Liver (tissue), 9 donors: ENCODE data around the gene ACKR2. TPM values are rescaled to one million over a fixed set of nuclear protein-coding genes. Genes with fewer than 3 reads are reported as not detected.

ENCODE experiments used
- DNase-seq: peaks from one replicate; pipeline ENCODE4 v3.0.0-alpha.2; 2017; ENCODE audit warnings: low spot score
- H3K27ac ChIP-seq, 2 donors: one replicate each; pipeline ENCODE4 v1.7.0; 2013; ENCODE audit warnings: inconsistent platforms in 2 of 2, low read length in 2 of 2, control low read depth in 1 of 2, low read depth in 1 of 2, mild to moderate bottlenecking in 1 of 2
- H3K27me3 ChIP-seq, 4 donors: one replicate each; pipeline versions ENCODE4 v1.6.1 to v1.7.0; 2013; ENCODE audit warnings: low read length in 3 of 4, inconsistent platforms in 1 of 4, mild to moderate bottlenecking in 1 of 4, moderate library complexity in 1 of 4; ENCODE audit not compliant: control insufficient read depth in 4 of 4, insufficient read depth in 4 of 4
- H3K36me3 ChIP-seq, 4 donors: one replicate each; pipeline versions ENCODE4 v1.6.1 to v1.7.0; 2013; ENCODE audit warnings: low read length in 3 of 4, mild to moderate bottlenecking in 3 of 4, low read depth in 1 of 4, moderate library complexity in 1 of 4; ENCODE audit not compliant: control insufficient read depth in 4 of 4, insufficient read depth in 3 of 4
- H3K4me1 ChIP-seq, 4 donors: one replicate each; pipeline versions ENCODE4 v1.6.1 to v1.7.0; 2013; ENCODE audit warnings: low read length in 3 of 4, mild to moderate bottlenecking in 3 of 4, moderate library complexity in 1 of 4; ENCODE audit not compliant: control insufficient read depth in 4 of 4, insufficient read depth in 4 of 4
- H3K4me3 ChIP-seq, 3 donors: one replicate each; pipeline versions ENCODE4 v1.6.1 to v1.7.0; 2013; ENCODE audit warnings: low read length in 3 of 3, control low read depth in 1 of 3, low read depth in 1 of 3, mild to moderate bottlenecking in 1 of 3
- H3K9ac ChIP-seq, 2 donors: one replicate each; pipeline ENCODE4 v1.7.0; 2013; ENCODE audit warnings: low read length in 2 of 2, mild to moderate bottlenecking in 2 of 2, moderate library complexity in 2 of 2, control low read depth in 1 of 2, low read depth in 1 of 2
- H3K9me3 ChIP-seq, 4 donors: one replicate each; pipeline versions ENCODE4 v1.6.1 to v1.7.0; 2013; ENCODE audit warnings: low read length in 3 of 4; ENCODE audit not compliant: control insufficient read depth in 4 of 4
- EGR1 ChIP-seq, 2 donors: IDR thresholded peaks; 2 replicates each; pipeline ENCODE4 v1.6.1; 2016 to 2018; ENCODE audit warnings: antibody characterized with exemption in 2 of 2, low read depth in 2 of 2
- FOXA2 ChIP-seq: IDR thresholded peaks from 2 replicates; pipeline ENCODE4 v1.6.1; 2016; ENCODE audit warnings: antibody characterized with exemption
- GABPA ChIP-seq, 2 donors: IDR thresholded peaks in 1 of 2; conservative IDR thresholded peaks in 1 of 2; 2 replicates each; pipeline ENCODE4 v1.6.1; 2016; ENCODE audit warnings: antibody characterized with exemption in 2 of 2, mild to moderate bottlenecking in 1 of 2, moderate library complexity in 1 of 2
- HNF4A ChIP-seq, 2 donors: conservative IDR thresholded peaks; 2 replicates each; pipeline ENCODE4 v1.6.1; 2016; ENCODE audit warnings: antibody characterized with exemption in 2 of 2, mild to moderate bottlenecking in 2 of 2
- HNF4G ChIP-seq: IDR thresholded peaks from 2 replicates; pipeline ENCODE4 v1.6.1; 2016; ENCODE audit warnings: antibody characterized with exemption
- JUND ChIP-seq, 2 donors: IDR thresholded peaks; 2 replicates each; pipeline ENCODE4 v1.6.1; 2016; ENCODE audit warnings: antibody characterized with exemption in 2 of 2
- NR2F2 ChIP-seq: IDR thresholded peaks from 2 replicates; pipeline ENCODE4 v1.6.1; 2016; ENCODE audit warnings: antibody characterized with exemption
- RAD21 ChIP-seq, 2 donors: IDR thresholded peaks; 2 replicates each; pipeline ENCODE4 v1.6.1; 2016; ENCODE audit warnings: antibody characterized with exemption in 2 of 2, mild to moderate bottlenecking in 2 of 2
- RXRA ChIP-seq, 2 donors: IDR thresholded peaks; 2 replicates each; pipeline ENCODE4 v1.6.1; 2017 to 2018; ENCODE audit warnings: antibody characterized with exemption in 2 of 2, mild to moderate bottlenecking in 1 of 2
- SP1 ChIP-seq: IDR thresholded peaks from 2 replicates; pipeline ENCODE4 v1.6.1; 2018; ENCODE audit warnings: antibody characterized with exemption, mild to moderate bottlenecking
- WGBS: extraction: QIAGEN DNeasy Blood & Tissue Kit; methylation state at CpG from one replicate; pipeline ENCODE4 v1.1.7; 2013; 5-methylcytosine and 5-hydroxymethylcytosine counted together
- polyA plus RNA-seq, 2 donors: library from polyadenylated mRNA; stranded (reverse) in 1 of 2; unstranded in 1 of 2; fragments of 200-250 nt in 1 of 2; fragments of >200 nt in 1 of 2; fragmentation: Nextera tagmentation in 1 of 2; extraction: Ambion mirVana in 1 of 2; gene quantifications; one replicate each; pipeline versions ENCODE4 v1.2.1 to v1.2.3, GENCODE V29; 2013 to 2015
- total RNA-seq, 2 donors: library from RNA; depleted of rRNA; stranded (reverse); fragments of >200 nt; gene quantifications; one replicate each; pipeline ENCODE4 v1.2.3, GENCODE V29; 2014
- TF ChIP-seq, protein P1 (sequence below): IDR thresholded peaks from 2 replicates; pipeline ENCODE4 v1.6.1; 2016; ENCODE audit warnings: antibody characterized with exemption
- TF ChIP-seq, protein P2 (sequence below): IDR thresholded peaks from 2 replicates; pipeline ENCODE4 v1.6.1; 2016; ENCODE audit warnings: antibody characterized with exemption
- TF ChIP-seq, protein P3 (sequence below): IDR thresholded peaks from 2 replicates; pipeline ENCODE4 v1.6.1; 2016; ENCODE audit warnings: antibody characterized with exemption, mild to moderate bottlenecking
- TF ChIP-seq, protein P4 (sequence below): IDR thresholded peaks from 2 replicates; pipeline ENCODE4 v1.6.1; 2016; ENCODE audit warnings: antibody characterized with exemption
- TF ChIP-seq, protein P5 (sequence below): fragments of 150-350 bp; IDR thresholded peaks from 2 replicates; pipeline ENCODE4 v1.5.1; 2017; ENCODE audit warnings: improper control_type of control experiment, low read depth, low read length; ENCODE audit not compliant: missing input control
- donor health status: healthy.
- donor health status: healthy.
- donor health status: healthy.
- donor health status: healthy.
- donor health status: healthy.

Gene ACKR2
- total and polyA plus RNA-seq, 4 donors, result 7.3 to 19.3 (median 10.8) TPM

DNA sequence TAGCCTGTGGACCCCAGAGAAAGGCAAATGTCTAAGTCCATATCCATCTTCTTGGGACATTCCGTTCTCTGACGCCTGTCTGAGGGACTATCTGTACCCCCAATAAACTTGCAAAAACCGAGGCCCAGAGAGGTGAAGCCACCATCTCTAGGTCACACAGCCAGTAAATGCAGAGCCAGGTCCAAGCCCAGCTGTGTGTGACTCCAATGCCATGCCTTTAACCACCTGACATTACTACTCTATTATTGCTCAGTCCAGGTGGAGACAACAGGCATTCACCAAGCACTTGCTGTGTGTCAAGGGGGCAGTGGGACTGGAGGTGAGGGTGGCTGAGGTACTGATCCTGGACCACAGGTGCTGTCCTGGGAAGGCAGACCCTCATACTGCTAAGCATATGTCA lies 41.0 kb downstream of the ACKR2 start (continued):
- TF ChIP-seq, protein P1, sequence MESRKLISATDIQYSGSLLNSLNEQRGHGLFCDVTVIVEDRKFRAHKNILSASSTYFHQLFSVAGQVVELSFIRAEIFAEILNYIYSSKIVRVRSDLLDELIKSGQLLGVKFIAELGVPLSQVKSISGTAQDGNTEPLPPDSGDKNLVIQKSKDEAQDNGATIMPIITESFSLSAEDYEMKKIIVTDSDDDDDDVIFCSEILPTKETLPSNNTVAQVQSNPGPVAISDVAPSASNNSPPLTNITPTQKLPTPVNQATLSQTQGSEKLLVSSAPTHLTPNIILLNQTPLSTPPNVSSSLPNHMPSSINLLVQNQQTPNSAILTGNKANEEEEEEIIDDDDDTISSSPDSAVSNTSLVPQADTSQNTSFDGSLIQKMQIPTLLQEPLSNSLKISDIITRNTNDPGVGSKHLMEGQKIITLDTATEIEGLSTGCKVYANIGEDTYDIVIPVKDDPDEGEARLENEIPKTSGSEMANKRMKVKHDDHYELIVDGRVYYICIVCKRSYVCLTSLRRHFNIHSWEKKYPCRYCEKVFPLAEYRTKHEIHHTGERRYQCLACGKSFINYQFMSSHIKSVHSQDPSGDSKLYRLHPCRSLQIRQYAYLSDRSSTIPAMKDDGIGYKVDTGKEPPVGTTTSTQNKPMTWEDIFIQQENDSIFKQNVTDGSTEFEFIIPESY, result no peak
- no peak for TF ChIP-seq EGR1 (IDR thresholded peaks at IDR 0.05; ENCODE audit: low read depth in 2 of 2)

DNA sequence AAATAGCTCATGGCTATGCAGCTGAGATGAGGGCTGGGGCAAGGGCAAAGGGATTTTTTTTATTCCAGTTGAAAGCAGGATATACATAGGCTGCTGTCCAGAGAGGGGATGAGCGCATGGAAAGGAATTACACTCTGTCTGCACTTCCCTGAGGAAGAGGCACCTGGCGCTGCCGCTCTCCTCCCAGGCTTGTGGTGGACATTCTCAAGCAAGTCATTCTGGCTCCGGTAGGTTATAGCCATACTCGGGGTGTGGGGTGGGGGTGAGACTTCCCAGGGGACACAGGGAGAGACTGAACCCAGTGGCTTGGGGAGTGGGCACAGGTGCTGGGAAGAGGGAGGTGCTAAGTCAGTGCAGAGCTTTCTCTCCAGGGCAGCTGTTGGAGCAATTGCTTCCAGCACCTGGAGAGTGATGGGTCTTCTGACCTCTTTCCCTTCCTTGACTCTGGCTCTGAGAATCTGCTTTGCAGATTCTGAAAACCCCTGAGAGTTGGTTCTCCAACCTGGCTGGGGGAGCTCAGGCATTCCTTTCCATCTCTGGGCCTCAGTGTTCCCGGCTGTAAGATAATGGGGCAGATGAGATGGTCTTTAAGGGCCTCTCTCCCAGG lies 42.1 kb downstream of the ACKR2 start:
- Histone ChIP-seq H3K27ac (peak overlapping the region; percentile 8 to 89), H3K4me1 (peaks cover 24 to 56% (median 53%) of the 10 kb centered on the region in 4 donors), H3K27me3 (no peaks in the 10 kb centered on the region), H3K4me3 (no peak overlapping the region), H3K9me3 (no peaks in the 10 kb centered on the region), H3K9ac (no peak overlapping the region), H3K36me3 (no peaks in the 10 kb centered on the region)
- peak; percentile 44 for DNase-seq
- 87% methylated on average over 6 of the region's 6 CpGs for WGBS
- TF ChIP-seq EGR1 (IDR thresholded peaks at IDR 0.05; ENCODE audit: low read depth in 2 of 2), result no peak

DNA sequence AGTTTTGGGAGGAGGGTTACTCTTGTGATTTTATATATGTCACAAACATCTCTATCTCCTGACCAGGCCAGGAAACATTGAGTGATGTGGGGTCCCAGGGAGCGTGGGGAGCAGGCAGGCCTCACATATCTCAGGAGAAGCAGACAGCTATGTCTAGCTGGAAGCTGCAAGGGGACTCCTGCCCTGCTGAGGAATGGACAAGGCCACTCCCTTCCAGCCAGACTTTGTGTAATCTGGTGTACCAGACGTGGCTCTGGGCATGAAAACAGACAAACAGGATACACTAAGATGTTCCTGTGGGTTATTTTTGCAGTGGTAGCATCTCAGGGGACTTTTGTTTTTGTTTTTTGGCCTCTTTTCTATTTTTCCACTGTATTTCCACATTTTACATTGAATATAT lies 43.2 kb downstream of the ACKR2 start:
- peak; percentile 81 for DNase-seq
- Histone ChIP-seq H3K9me3 (no peaks in the 10 kb centered on the region), H3K36me3 (no peaks in the 10 kb centered on the region), H3K27me3 (no peaks in the 10 kb centered on the region), H3K27ac (peak overlapping the region; percentile 61 to 89), H3K4me3 (no peak overlapping the region), H3K9ac (peak overlapping the region in 1 of 2 donors; percentile 77), H3K4me1 (peaks cover 17 to 55% (median 52%) of the 10 kb centered on the region in 4 donors)
- 36% methylated on average over 2 of the region's 2 CpGs for whole genome bisulfite sequencing
- no peak for TF ChIP-seq RAD21 (IDR thresholded peaks at IDR 0.05)
- TF ChIP-seq HNF4A (conservative IDR thresholded peaks at IDR 0.05), result peak; percentile 47 to 71
- TF ChIP-seq NR2F2, result peak; percentile 73
- no peak for TF ChIP-seq HNF4G
- TF ChIP-seq, protein P2, sequence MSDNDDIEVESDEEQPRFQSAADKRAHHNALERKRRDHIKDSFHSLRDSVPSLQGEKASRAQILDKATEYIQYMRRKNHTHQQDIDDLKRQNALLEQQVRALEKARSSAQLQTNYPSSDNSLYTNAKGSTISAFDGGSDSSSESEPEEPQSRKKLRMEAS, result no peak
- TF ChIP-seq SP1, result no peak
- TF ChIP-seq GABPA (IDR thresholded peaks at IDR 0.05 in 1 of 2, conservative IDR thresholded peaks at IDR 0.05 in 1 of 2), result no peak
- peak in 1 of 2 donors; percentile 49 for TF ChIP-seq JUND (IDR thresholded peaks at IDR 0.05)
- TF ChIP-seq, protein P1, result no peak
- TF ChIP-seq, protein P3, sequence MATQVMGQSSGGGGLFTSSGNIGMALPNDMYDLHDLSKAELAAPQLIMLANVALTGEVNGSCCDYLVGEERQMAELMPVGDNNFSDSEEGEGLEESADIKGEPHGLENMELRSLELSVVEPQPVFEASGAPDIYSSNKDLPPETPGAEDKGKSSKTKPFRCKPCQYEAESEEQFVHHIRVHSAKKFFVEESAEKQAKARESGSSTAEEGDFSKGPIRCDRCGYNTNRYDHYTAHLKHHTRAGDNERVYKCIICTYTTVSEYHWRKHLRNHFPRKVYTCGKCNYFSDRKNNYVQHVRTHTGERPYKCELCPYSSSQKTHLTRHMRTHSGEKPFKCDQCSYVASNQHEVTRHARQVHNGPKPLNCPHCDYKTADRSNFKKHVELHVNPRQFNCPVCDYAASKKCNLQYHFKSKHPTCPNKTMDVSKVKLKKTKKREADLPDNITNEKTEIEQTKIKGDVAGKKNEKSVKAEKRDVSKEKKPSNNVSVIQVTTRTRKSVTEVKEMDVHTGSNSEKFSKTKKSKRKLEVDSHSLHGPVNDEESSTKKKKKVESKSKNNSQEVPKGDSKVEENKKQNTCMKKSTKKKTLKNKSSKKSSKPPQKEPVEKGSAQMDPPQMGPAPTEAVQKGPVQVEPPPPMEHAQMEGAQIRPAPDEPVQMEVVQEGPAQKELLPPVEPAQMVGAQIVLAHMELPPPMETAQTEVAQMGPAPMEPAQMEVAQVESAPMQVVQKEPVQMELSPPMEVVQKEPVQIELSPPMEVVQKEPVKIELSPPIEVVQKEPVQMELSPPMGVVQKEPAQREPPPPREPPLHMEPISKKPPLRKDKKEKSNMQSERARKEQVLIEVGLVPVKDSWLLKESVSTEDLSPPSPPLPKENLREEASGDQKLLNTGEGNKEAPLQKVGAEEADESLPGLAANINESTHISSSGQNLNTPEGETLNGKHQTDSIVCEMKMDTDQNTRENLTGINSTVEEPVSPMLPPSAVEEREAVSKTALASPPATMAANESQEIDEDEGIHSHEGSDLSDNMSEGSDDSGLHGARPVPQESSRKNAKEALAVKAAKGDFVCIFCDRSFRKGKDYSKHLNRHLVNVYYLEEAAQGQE, result peak; percentile 21
- TF ChIP-seq, protein P4, sequence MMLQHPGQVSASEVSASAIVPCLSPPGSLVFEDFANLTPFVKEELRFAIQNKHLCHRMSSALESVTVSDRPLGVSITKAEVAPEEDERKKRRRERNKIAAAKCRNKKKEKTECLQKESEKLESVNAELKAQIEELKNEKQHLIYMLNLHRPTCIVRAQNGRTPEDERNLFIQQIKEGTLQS, result no peak
- TF ChIP-seq, protein P5, sequence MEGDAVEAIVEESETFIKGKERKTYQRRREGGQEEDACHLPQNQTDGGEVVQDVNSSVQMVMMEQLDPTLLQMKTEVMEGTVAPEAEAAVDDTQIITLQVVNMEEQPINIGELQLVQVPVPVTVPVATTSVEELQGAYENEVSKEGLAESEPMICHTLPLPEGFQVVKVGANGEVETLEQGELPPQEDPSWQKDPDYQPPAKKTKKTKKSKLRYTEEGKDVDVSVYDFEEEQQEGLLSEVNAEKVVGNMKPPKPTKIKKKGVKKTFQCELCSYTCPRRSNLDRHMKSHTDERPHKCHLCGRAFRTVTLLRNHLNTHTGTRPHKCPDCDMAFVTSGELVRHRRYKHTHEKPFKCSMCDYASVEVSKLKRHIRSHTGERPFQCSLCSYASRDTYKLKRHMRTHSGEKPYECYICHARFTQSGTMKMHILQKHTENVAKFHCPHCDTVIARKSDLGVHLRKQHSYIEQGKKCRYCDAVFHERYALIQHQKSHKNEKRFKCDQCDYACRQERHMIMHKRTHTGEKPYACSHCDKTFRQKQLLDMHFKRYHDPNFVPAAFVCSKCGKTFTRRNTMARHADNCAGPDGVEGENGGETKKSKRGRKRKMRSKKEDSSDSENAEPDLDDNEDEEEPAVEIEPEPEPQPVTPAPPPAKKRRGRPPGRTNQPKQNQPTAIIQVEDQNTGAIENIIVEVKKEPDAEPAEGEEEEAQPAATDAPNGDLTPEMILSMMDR, result no peak
- TF ChIP-seq RXRA (IDR thresholded peaks at IDR 0.05), result peak; percentile 40 to 49
- TF ChIP-seq FOXA2, result no peak
